ENCODE data around the gene ECI1. TPM values are rescaled to one million over a fixed set of nuclear protein-coding genes. Genes with fewer than 3 reads are reported as not detected.

Gene ECI1
- total RNA-seq, 1 experiment from 2014 or later = 157 TPM

- no peaks in the 10 kb centered on the region for H3K27me3 Mint-ChIP-seq (ENCODE audit: insufficient read depth, unreplicated experiment)
- H3K4me1 Mint-ChIP-seq (ENCODE audit: low read depth, unreplicated experiment) = no peaks in the 10 kb centered on the region
- ChIA-PET POLR2A (interaction anchor here (0.6 kb wide), 1 partner anchor 100 kb away, joined by 6 read pairs; no protein-coding TSS in a partner anchor), CTCF (no interaction called here)
- intact Hi-C loops (cut with micrococcal nuclease; ENCODE audit: unreplicated experiment) = no loop called here
- no peak for TF ChIP-seq CTCF (IDR thresholded peaks at IDR 0.05; ENCODE audit: insufficient read depth in 1 of 2, low read depth in 1 of 2, low read length in 1 of 2, severe bottlenecking in 1 of 2, unreplicated experiment in 1 of 2)
- H3K36me3 ChIP-seq (ENCODE audit: control insufficient read depth, insufficient read depth, low read length) = no peaks in the 10 kb centered on the region
- H3K9me3 Mint-ChIP-seq (ENCODE audit: unreplicated experiment) = no peaks in the 10 kb centered on the region
- no peaks in the 10 kb centered on the region for H3K36me3 Mint-ChIP-seq (ENCODE audit: insufficient read depth, unreplicated experiment)
- BruUV-seq (replicated peaks) = no TSS peak
- no peak overlapping the region for H3K4me3 ChIP-seq (ENCODE audit: low read depth, low read length)
- H3K9me3 ChIP-seq = no peaks in the 10 kb centered on the region
- no peak overlapping the region for H3K4me3 Mint-ChIP-seq (ENCODE audit: unreplicated experiment)
- H3K27ac Mint-ChIP-seq (ENCODE audit: unreplicated experiment) = no peak overlapping the region
- H3K27me3 ChIP-seq (replicated peaks; ENCODE audit: control insufficient read depth, insufficient read depth, low read length) = no peaks in the 10 kb centered on the region
- DNase-seq = no peak
- no peaks in the 10 kb centered on the region for H3K4me1 ChIP-seq
Measured at GRCh38 chr16:2289282-2289681, 37.9 kb upstream of the ECI1 start.

- BruUV-seq (replicated peaks) = no TSS peak
- no peak for DNase-seq
- H3K36me3 Mint-ChIP-seq (ENCODE audit: insufficient read depth, unreplicated experiment) = no peaks in the 10 kb centered on the region
- no peaks in the 10 kb centered on the region for H3K9me3 ChIP-seq
- H3K4me3 ChIP-seq (ENCODE audit: low read depth, low read length) = no peak overlapping the region
- no peaks in the 10 kb centered on the region for H3K4me1 Mint-ChIP-seq (ENCODE audit: low read depth, unreplicated experiment)
- no peak overlapping the region for H3K27ac Mint-ChIP-seq (ENCODE audit: unreplicated experiment)
- no peaks in the 10 kb centered on the region for H3K27me3 ChIP-seq (replicated peaks; ENCODE audit: control insufficient read depth, insufficient read depth, low read length)
- no peak for TF ChIP-seq CTCF (IDR thresholded peaks at IDR 0.05; ENCODE audit: insufficient read depth in 1 of 2, low read depth in 1 of 2, low read length in 1 of 2, severe bottlenecking in 1 of 2, unreplicated experiment in 1 of 2)
- H3K4me1 ChIP-seq = no peaks in the 10 kb centered on the region
- ChIA-PET CTCF (no interaction called here), POLR2A (no interaction called here)
- H3K27me3 Mint-ChIP-seq (ENCODE audit: insufficient read depth, unreplicated experiment) = no peaks in the 10 kb centered on the region
- intact Hi-C loops (cut with micrococcal nuclease; ENCODE audit: unreplicated experiment) = no loop called here
- no peak overlapping the region for H3K4me3 Mint-ChIP-seq (ENCODE audit: unreplicated experiment)
- no peaks in the 10 kb centered on the region for H3K36me3 ChIP-seq (ENCODE audit: control insufficient read depth, insufficient read depth, low read length)
- H3K9me3 Mint-ChIP-seq (ENCODE audit: unreplicated experiment) = no peaks in the 10 kb centered on the region
Measured at GRCh38 chr16:2288726-2289125, 37.3 kb upstream of the ECI1 start.

DNA sequence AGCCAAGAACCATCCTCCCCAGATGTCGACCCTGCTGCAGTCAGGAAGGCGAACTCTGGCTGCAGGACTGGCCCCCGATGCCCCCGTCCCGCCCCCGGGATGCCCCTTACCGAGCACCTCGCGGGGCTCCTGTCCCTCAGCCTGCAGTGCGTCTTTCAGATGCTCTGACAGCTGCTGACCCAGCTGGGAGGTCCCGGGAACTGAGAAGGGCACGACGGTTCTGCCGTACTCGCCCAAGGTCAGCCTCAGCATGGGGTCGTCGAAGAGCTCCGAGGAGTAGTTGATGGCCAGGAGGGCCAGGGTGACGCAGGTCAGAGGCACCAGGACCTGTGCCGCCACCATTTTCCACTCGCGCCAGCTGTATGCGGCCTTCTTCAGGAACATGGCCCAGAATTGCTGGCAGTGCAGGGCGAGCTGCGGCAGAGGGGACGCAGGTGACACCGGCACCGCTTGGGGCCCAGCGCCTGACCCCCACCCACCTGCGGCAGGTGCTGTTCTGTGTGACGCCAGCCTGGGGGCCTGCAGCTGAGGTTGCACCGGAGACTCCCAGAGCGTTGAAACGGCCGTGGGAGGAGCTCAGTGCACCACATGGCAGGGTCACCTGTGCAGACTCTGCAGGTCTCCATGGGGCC lies 36.6 kb upstream of the ECI1 start:
- DNase-seq = no peak
- no peaks in the 10 kb centered on the region for H3K9me3 ChIP-seq
- H3K4me1 ChIP-seq = no peaks in the 10 kb centered on the region
- no peak overlapping the region for H3K4me3 ChIP-seq (ENCODE audit: low read depth, low read length)
- no peak for TF ChIP-seq CTCF (IDR thresholded peaks at IDR 0.05; ENCODE audit: insufficient read depth in 1 of 2, low read depth in 1 of 2, low read length in 1 of 2, severe bottlenecking in 1 of 2, unreplicated experiment in 1 of 2)
- Mint-ChIP-seq H3K9me3 (ENCODE audit: unreplicated experiment) (no peaks in the 10 kb centered on the region), H3K27me3 (ENCODE audit: insufficient read depth, unreplicated experiment) (no peaks in the 10 kb centered on the region), H3K4me3 (ENCODE audit: unreplicated experiment) (no peak overlapping the region), H3K27ac (ENCODE audit: unreplicated experiment) (no peak overlapping the region), H3K4me1 (ENCODE audit: low read depth, unreplicated experiment) (no peaks in the 10 kb centered on the region), H3K36me3 (ENCODE audit: insufficient read depth, unreplicated experiment) (no peaks in the 10 kb centered on the region)
- no peaks in the 10 kb centered on the region for H3K27me3 ChIP-seq (replicated peaks; ENCODE audit: control insufficient read depth, insufficient read depth, low read length)
- no peaks in the 10 kb centered on the region for H3K36me3 ChIP-seq (ENCODE audit: control insufficient read depth, insufficient read depth, low read length)
- no TSS peak for BruUV-seq (replicated peaks)
- ChIA-PET CTCF (no interaction called here), POLR2A (no interaction called here)
- intact Hi-C loops (cut with micrococcal nuclease; ENCODE audit: unreplicated experiment) = no loop called here
